Measurements from ENCODE around the gene HEATR5A. TPM values are rescaled to one million over a fixed set of nuclear protein-coding genes. Genes with fewer than 3 reads are reported as not detected.
"Not testable (repeated sequence)": the region's sequence is repeated elsewhere in the genome, so short reads cannot be mapped to it uniquely, and the experiment has no call there.

The HEATR5A gene
- total RNA-seq, 4 donors from 2014 or later = 24.3 to 134 (median 34.9) TPM

GRCh38 chr14:31442284-31442683 lies 21.9 kb upstream of the HEATR5A start:
- no peak for TF ChIP-seq POLR2A (IDR thresholded peaks at IDR 0.05)
- no peak for TF ChIP-seq CTCF (IDR thresholded peaks at IDR 0.05)
- no peak overlapping the region for H3K4me3 ChIP-seq
- no peaks in the 10 kb centered on the region for H3K27me3 ChIP-seq
- DNase-seq = no peak
- no peaks in the 10 kb centered on the region for H3K36me3 ChIP-seq
- no peaks in the 10 kb centered on the region for H3K9me3 ChIP-seq
- H3K4me1 ChIP-seq = no peaks in the 10 kb centered on the region
- no peak overlapping the region for H3K27ac ChIP-seq

- Histone ChIP-seq H3K27me3 (no peaks in the 10 kb centered on the region), H3K4me3 (no peak overlapping the region), H3K9me3 (no peaks in the 10 kb centered on the region), H3K4me1 (no peaks in the 10 kb centered on the region), H3K27ac (no peak overlapping the region), H3K36me3 (no peaks in the 10 kb centered on the region)
- TF ChIP-seq POLR2A (IDR thresholded peaks at IDR 0.05) (no peak), CTCF (IDR thresholded peaks at IDR 0.05) (no peak)
- no peak for DNase-seq
Measured at GRCh38 chr14:31441273-31442111, 21.1 kb upstream of the HEATR5A start.

GRCh38 chr14:31440280-31440679 lies 19.9 kb upstream of the HEATR5A start:
- no peak for DNase-seq
- Histone ChIP-seq H3K4me1 (no peaks in the 10 kb centered on the region), H3K36me3 (no peaks in the 10 kb centered on the region), H3K4me3 (no peak overlapping the region), H3K27ac (no peak overlapping the region), H3K27me3 (no peaks in the 10 kb centered on the region), H3K9me3 (no peaks in the 10 kb centered on the region)
- TF ChIP-seq CTCF (IDR thresholded peaks at IDR 0.05) (no peak), POLR2A (IDR thresholded peaks at IDR 0.05) (no peak)

GRCh38 chr14:31439561-31439960 lies 19.2 kb upstream of the HEATR5A start:
- TF ChIP-seq CTCF (IDR thresholded peaks at IDR 0.05) (no peak), POLR2A (IDR thresholded peaks at IDR 0.05) (no peak)
- H3K9me3 ChIP-seq = no peaks in the 10 kb centered on the region
- H3K27me3 ChIP-seq = no peaks in the 10 kb centered on the region
- no peak for DNase-seq
- no peaks in the 10 kb centered on the region for H3K36me3 ChIP-seq
- no peak overlapping the region for H3K27ac ChIP-seq
- H3K4me1 ChIP-seq = no peaks in the 10 kb centered on the region
- no peak overlapping the region for H3K4me3 ChIP-seq

- not testable (repeated sequence) for H3K36me3 ChIP-seq, H3K4me3 ChIP-seq, H3K27ac ChIP-seq, DNase-seq, H3K27me3 ChIP-seq, H3K9me3 ChIP-seq, H3K4me1 ChIP-seq
Measured at GRCh38 chr14:31437045-31437691, 16.8 kb upstream of the HEATR5A start.

- Histone ChIP-seq H3K4me1 (no peaks in the 10 kb centered on the region), H3K27me3 (no peaks in the 10 kb centered on the region), H3K27ac (no peak overlapping the region), H3K4me3 (no peak overlapping the region), H3K9me3 (no peaks in the 10 kb centered on the region), H3K36me3 (no peaks in the 10 kb centered on the region)
- DNase-seq = no peak
- TF ChIP-seq CTCF (IDR thresholded peaks at IDR 0.05) (no peak), POLR2A (IDR thresholded peaks at IDR 0.05) (no peak)
Measured at GRCh38 chr14:31435276-31435675, 14.9 kb upstream of the HEATR5A start.

Measured in Peyer's patch (tissue), 4 donors.